Lung (tissue), 12 donors: ENCODE results near the gene GLO1. TPM values are rescaled to one million over a fixed set of nuclear protein-coding genes. Genes with fewer than 3 reads are reported as not detected.

Experiments
- ATAC-seq: fragments of 200-7000 bp; cut with Tn5 transposase; one replicate; pipeline ENCODE4 v1.9.1; 2020; ENCODE audit warnings: moderate number of reproducible peaks; ENCODE audit not compliant: insufficient read depth, low FRiP score
- DNase-seq, 3 donors: peaks; one replicate each; pipeline ENCODE4 v3.0.0-alpha.2; 2013 to 2017
- H3K27ac ChIP-seq, 2 donors: one replicate each; pipeline ENCODE4 v1.5.1; 2013; ENCODE audit warnings: mild to moderate bottlenecking in 2 of 2, moderate library complexity in 2 of 2, control low read depth in 1 of 2, inconsistent platforms in 1 of 2, low read depth in 1 of 2, low read length in 1 of 2
- H3K27me3 ChIP-seq, 3 donors: one replicate each; pipeline ENCODE4 v1.5.1; 2013; ENCODE audit warnings: low read length in 2 of 3; ENCODE audit not compliant: control insufficient read depth in 3 of 3, insufficient read depth in 3 of 3
- H3K36me3 ChIP-seq, 4 donors: one replicate each; pipeline ENCODE4 v1.5.1; 2013; ENCODE audit warnings: low read length in 4 of 4, mild to moderate bottlenecking in 1 of 4, moderate library complexity in 1 of 4; ENCODE audit not compliant: control insufficient read depth in 4 of 4, insufficient read depth in 4 of 4
- H3K4me1 ChIP-seq, 5 donors: one replicate each; pipeline ENCODE4 v1.5.1; 2013; ENCODE audit warnings: low read length in 5 of 5, mild to moderate bottlenecking in 2 of 5, moderate library complexity in 1 of 5; ENCODE audit not compliant: control insufficient read depth in 5 of 5, insufficient read depth in 5 of 5
- H3K4me3 ChIP-seq: one replicate; pipeline ENCODE4 v1.5.1; 2013; ENCODE audit warnings: mild to moderate bottlenecking, control low read depth, moderate library complexity
- H3K9ac ChIP-seq, 2 donors: one replicate each; pipeline ENCODE4 v1.5.1; 2013; ENCODE audit warnings: low read length in 2 of 2, control low read depth in 1 of 2; ENCODE audit not compliant: insufficient read depth in 1 of 2
- H3K9me3 ChIP-seq, 4 donors: one replicate each; pipeline ENCODE4 v1.5.1; 2013; ENCODE audit warnings: low read length in 3 of 4, mild to moderate bottlenecking in 1 of 4, moderate library complexity in 1 of 4; ENCODE audit not compliant: control insufficient read depth in 4 of 4, insufficient read depth in 3 of 4
- CTCF ChIP-seq: IDR thresholded peaks from 2 replicates; pipeline ENCODE4 v1.5.1; 2012; ENCODE audit warnings: mild to moderate bottlenecking; ENCODE audit errors: control extremely low read depth, extremely low read depth
- WGBS, 2 donors: extraction: QIAGEN DNeasy Blood & Tissue Kit; methylation state at CpG; one replicate each; pipeline ENCODE4 v1.1.7; 2013; 5-methylcytosine and 5-hydroxymethylcytosine counted together
- polyA plus RNA-seq, 2 donors: library from polyadenylated mRNA; stranded (reverse); fragments of 200-250 nt; gene quantifications; one replicate each; pipeline ENCODE4 v1.2.1, GENCODE V29; 2013
- total RNA-seq, 2 donors: library from RNA; depleted of rRNA in 1 of 2; stranded (reverse); fragments of >200 nt in 1 of 2; gene quantifications; one replicate each; pipeline ENCODE4 v1.2.1, GENCODE V29; 2014 to 2021
- donor health status: control.
- donor health status: control.
- donor health status: Bipolar disorder and iron deficiency.
- donor health status: healthy.
- donor health status: DM: yes; HTN: yes; CAD: no.

GLO1 gene
- total and polyA plus RNA-seq, 4 donors: 54.9 to 131 (median 89.3) TPM

- DNase-seq (no peak), ATAC-seq (no peak)
- Histone ChIP-seq H3K4me3 (no peak overlapping the region), H3K9me3 (no peaks in the 10 kb centered on the region), H3K9ac (no peak overlapping the region), H3K27ac (no peak overlapping the region), H3K36me3 (peaks cover 0 to 4% (median 1%) of the 10 kb centered on the region in 4 donors), H3K27me3 (no peaks in the 10 kb centered on the region), H3K4me1 (peaks cover 0 to 11% (median 5%) of the 10 kb centered on the region in 5 donors)
- WGBS, 2 donors: 27 to 76% methylated on average over 6 of the region's 6 CpGs
- TF ChIP-seq CTCF: no peak
These were observed 14.3 kb downstream of the GLO1 start for GRCh38 chr6:38688579-38689087.

- Histone ChIP-seq H3K27ac (no peak overlapping the region), H3K4me3 (no peak overlapping the region), H3K4me1 (peaks cover 0 to 11% (median 5%) of the 10 kb centered on the region in 5 donors), H3K36me3 (peaks cover 0 to 6% (median 2%) of the 10 kb centered on the region in 4 donors), H3K27me3 (no peaks in the 10 kb centered on the region), H3K9me3 (no peaks in the 10 kb centered on the region), H3K9ac (no peak overlapping the region)
- TF ChIP-seq CTCF: no peak
- ATAC-seq (no peak), DNase-seq (no peak)
- 94 to 100% methylated on average over 1 of the region's 1 CpG for WGBS, 2 donors
These were observed 15.4 kb downstream of the GLO1 start for GRCh38 chr6:38687549-38687948.

DNA sequence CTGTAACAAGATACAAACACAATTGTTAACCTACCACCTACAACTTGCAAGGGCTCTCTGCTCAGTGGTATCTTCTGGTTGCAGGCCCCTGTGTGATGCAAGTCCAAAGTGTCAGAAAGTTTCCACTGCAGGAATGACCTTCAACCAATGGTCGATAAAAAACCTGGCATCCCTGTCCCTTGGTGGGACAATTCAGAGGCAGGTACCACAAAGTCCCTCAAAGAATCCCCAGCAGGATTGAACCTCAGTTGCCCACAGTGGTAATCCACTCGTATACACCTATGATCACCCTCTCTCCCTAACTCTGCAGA is 15.9 kb downstream of the GLO1 start:
- Histone ChIP-seq H3K4me1 (peaks cover 0 to 11% (median 5%) of the 10 kb centered on the region in 5 donors), H3K4me3 (no peak overlapping the region), H3K27ac (peak overlapping the region in 1 of 2 donors; percentile 45), H3K9ac (no peak overlapping the region), H3K36me3 (peaks cover under 1 to 6% (median 3%) of the 10 kb centered on the region in 4 donors), H3K27me3 (no peaks in the 10 kb centered on the region), H3K9me3 (no peaks in the 10 kb centered on the region)
- no peak for ATAC-seq
- no peak for TF ChIP-seq CTCF
- no peak for DNase-seq
- 89 to 94% methylated on average over 2 of the region's 2 CpGs for WGBS, 2 donors
